GM21381 (cell line): Measurements from ENCODE around the gene SYNRG.

Experiments
- ATAC-seq: cut with Tn5 transposase; IDR thresholded peaks from one replicate; pipeline ENCODE4 v1.9.1; 2021; ENCODE audit warnings: mild to moderate bottlenecking, moderate library complexity; ENCODE audit not compliant: unreplicated experiment

Gene SYNRG

GRCh38 chr17:37605813-37606505 is 3.3 kb downstream of the SYNRG start:
- ATAC-seq = no peak

DNA sequence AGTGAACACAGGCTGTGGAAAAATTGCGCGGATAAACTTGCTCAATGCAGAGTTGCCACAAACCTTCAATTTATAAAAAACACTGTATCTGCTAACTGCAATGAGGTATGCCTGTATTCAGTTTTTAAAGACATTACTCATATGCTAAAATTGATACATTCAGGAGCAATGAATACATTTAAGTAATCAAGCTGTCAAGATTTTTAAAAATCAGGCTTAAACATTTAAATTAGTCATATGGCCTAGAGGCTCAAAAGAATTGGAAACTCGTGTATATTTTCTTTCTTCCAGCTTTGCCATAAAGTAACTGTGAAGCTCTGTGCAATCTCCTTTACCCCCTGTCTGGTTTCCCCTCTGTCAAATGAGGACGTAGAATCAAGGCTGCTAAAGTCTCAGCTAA is 4.1 kb downstream of the SYNRG start:
- ATAC-seq = no peak

DNA sequence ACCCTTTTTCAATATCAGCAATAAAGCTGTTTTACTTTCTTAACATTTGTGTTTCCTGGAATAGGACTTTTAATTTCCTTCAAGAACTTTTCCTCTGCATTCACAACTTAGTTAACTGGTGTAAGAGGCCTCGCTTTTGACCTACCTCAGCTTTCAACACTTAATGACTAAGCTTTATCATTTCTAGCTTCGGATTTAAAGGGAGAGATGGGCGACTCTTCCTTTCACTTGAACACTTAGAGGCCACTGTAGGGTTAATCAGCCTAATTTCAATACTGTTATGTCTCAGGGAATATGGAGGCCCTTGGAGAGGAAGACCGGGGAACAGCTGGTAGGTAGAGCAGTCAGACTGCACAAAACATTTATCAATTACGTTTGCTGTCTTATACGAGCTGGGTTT is 4.7 kb downstream of the SYNRG start:
- no peak for ATAC-seq

GRCh38 chr17:37598145-37598544 is 11.1 kb downstream of the SYNRG start:
- no peak for ATAC-seq

DNA sequence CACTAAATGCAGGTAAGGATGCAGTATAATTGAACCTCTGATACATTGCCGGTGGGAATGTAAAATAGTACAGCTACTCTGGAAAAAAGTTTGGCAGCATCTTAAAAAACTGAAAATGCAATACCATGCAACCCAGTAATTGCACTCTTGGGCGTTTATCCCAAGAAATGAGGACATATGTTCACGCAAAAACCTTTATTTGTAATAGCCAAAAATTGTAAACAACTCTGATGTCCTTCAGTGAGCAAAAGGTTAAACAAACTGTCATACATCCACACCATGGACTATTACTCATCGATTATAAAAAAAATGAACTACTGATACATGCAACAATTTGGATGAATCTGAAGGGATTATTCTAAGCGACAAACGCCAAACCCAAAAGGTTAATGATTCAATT is 16.9 kb downstream of the SYNRG start:
- ATAC-seq = no peak

DNA sequence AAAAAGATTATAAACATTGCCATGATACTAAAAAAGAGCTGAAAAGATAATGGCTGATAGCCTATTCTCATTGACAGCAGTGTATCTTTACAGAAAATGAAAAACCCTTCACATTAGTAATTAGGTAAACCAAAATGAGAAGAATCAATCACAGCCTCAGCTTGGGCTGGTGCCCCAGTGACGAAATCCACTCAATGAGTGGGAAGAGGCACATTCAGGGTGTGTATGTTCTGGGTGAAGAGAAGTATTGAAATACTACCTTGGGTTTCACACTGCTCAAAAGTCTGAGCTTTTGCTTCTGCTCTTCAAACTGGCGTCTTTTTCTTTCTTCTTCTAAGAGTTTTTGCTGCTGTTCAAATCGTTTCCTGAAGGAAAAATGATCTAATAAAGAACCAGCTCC is 24.2 kb downstream of the SYNRG start:
- ATAC-seq = no peak

- ATAC-seq = no peak
Measured at GRCh38 chr17:37576281-37576680, 32.9 kb downstream of the SYNRG start.

GRCh38 chr17:37574427-37574826 is 34.8 kb downstream of the SYNRG start:
- ATAC-seq = no peak

GRCh38 chr17:37571674-37572073 is 37.5 kb downstream of the SYNRG start:
- ATAC-seq = no peak

- ATAC-seq = no peak
Measured at GRCh38 chr17:37570527-37571093, 38.6 kb downstream of the SYNRG start.

GRCh38 chr17:37568350-37569053 is 40.7 kb downstream of the SYNRG start:
- ATAC-seq = no peak

DNA sequence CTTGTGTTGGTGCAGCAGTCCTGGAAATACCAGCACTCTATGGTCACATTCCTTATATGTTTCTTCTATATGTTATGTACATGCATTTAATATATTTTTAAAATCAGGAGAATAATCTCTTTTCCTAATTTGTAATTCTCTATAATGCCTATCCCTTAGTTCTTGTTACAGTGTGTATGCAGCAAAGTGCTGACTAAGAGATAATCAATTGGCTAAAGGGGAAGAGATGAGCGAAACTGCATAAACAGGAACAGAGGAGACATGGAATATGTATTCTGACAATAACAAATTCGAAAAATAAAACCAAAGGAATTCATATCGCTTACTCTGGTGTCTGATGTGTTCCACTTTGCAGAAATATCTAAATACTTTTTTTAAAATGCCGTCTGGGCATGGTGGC is 41.7 kb downstream of the SYNRG start:
- ATAC-seq = no peak

DNA sequence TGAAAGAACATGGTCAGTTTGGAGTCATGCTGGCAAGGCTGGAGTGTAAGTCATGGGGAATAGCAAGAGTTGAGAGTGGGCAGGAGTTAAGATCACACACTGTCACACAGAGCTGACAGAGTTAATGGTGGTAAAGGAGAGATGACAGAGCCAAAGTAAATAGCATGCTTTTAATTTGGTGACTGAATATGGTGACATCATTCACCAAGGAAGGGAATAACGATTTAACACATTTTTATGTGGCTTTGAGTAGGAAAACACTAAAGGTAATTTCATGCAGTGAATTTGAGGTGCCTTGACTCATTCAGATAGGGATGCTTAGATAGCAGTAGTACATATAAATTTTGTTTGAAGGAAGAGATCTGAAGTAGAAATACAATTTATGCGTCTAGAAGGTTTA is 42.1 kb downstream of the SYNRG start:
- no peak for ATAC-seq

GRCh38 chr17:37564252-37564651 is 45.0 kb downstream of the SYNRG start:
- no peak for ATAC-seq

- ATAC-seq = no peak
Measured at GRCh38 chr17:37562016-37562745, 47.0 kb downstream of the SYNRG start.

- ATAC-seq = no peak
Measured at GRCh38 chr17:37558299-37558698, 50.9 kb downstream of the SYNRG start.

DNA sequence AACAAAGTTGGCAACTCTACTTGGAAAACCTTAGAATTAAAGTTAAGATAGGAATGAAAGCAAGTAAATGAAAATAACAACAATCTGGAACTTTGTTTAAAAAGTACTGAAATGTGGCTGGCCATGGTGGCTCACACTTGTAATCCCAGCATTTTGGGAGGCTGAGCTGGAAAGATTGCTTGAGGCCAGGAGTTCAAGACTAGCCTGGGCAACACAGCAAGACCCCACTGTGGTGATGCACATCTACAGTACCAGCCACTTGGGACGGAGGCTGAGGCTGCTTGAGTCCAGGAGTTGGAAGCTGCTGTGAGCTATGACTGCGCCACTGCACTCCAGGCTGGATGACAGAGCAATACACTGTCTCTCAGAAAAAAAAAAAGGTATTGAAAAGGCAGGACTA is 51.7 kb downstream of the SYNRG start:
- ATAC-seq = no peak

- no peak for ATAC-seq
Measured at GRCh38 chr17:37555386-37555785, 53.8 kb downstream of the SYNRG start.

GRCh38 chr17:37553401-37553966 is 55.7 kb downstream of the SYNRG start:
- ATAC-seq = no peak

- ATAC-seq = no peak
Measured at GRCh38 chr17:37551788-37552187, 57.4 kb downstream of the SYNRG start.

- no peak for ATAC-seq
Measured at GRCh38 chr17:37547986-37548385, 61.2 kb downstream of the SYNRG start.
